Measurements from ENCODE around the gene EGR4.
"Not testable (repeated sequence)": the region's sequence is repeated elsewhere in the genome, so short reads cannot be mapped to it uniquely, and the experiment has no call there.

EGR4 gene

DNA sequence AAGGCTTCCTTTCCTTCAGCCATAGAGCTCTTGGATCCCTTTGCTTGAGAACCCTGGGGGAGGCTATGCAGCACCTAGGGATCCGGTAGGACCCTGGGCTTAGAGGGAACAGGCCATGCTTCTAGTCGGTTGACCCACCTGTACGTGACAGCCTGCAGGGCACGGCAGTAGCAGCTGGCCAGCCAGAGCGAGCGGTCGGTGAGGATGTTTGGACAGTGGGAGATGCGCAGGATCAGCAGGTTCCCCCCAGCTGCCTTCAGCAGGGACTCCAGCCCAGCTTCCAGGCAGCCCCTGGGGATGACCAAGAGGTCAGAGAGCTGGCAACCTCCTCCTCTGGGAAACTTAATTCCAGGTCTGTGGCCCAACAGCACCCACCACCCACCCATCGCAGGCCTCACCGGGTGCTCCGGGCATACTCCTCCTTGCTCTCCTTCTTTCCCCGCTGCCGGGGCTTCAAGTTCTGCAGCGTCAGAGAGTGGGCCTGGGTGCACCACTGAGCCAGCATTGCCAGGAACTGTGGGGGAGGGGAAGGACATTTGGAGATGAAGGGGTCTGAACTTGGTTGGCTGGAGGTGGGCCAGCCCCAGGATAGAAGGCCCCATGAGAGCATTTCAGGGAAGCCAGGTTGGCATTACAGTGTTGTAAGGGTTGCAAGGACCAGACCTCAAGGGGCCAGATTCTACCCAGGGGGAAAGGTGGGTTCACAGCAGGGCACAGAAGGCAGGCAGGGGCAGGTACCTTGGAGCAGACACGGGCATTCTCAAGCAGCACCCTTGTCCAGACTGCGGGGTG, 29.6 kb downstream of the EGR4 start:
- peaks cover 0 to 12% (median 3%) of the 10 kb centered on the region in 10 experiments; a peak in 13 of 20 replicates for H3K4me1 ChIP-seq
- H3K4me3 ChIP-seq = no peak overlapping the region
- no peak for TF ChIP-seq Cebpa-rat (IDR thresholded peaks at IDR 0.05)
- H3K36me3 ChIP-seq = peaks cover 93 to 100% (median 100%) of the 10 kb centered on the region in 11 experiments
- H3K27me3 ChIP-seq = no peaks in the 10 kb centered on the region
- H3K9ac ChIP-seq = no peak overlapping the region; a peak in 1 of 22 replicates
- no peaks in the 10 kb centered on the region for H3K9me3 ChIP-seq (replicated peaks in 1 of 11)
- H4K20me1 ChIP-seq = peaks cover 28 to 98% (median 79%) of the 10 kb centered on the region in 11 experiments; a peak in 21 of 22 replicates
- H3K27ac ChIP-seq = no peak overlapping the region
- no peak overlapping the region for H3K4me2 ChIP-seq

DNA sequence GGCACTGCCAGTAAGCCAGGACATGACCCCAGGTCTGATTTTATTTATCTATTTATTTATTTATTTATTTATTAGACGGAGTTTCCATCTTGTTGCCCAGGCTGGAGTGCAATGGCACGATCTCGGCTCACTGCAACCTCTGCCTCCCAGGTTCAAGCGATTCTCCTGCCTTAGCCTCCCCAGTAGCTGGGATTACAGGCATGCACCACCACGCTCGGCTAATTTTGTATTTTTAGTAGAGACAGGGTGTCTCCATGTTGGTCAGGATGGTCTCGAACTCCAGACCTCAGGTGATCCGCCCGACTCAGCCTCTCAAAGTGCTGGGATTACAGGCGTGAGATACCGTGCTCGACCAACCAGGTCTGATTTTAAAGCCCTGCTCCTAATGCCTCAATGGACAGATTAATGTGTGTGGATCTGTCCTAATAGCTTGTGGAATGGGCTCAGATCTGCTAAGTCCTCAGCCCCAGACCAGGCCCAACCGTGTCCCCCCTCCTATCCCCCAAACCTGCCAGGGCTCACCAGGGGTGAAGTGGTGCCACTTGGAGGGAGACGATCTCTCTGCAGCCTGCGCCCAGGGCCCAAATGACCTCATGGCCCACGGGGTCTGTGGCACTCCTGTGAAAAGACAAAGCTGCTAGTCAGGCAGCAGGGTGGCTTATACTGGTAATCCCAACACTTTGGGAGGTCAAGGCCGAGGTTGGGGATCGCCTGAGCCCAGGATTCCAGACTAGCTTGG, 30.5 kb downstream of the EGR4 start:
- not testable (repeated sequence) for H3K27me3 ChIP-seq; H3K4me2 ChIP-seq; H3K4me3 ChIP-seq; H3K9ac ChIP-seq; H3K9me3 ChIP-seq (replicated peaks in 1 of 11); H3K27ac ChIP-seq
- peaks cover 19 to 98% (median 79%) of the 10 kb centered on the region in 11 experiments; a peak in 21 of 22 replicates for H4K20me1 ChIP-seq
- H3K4me1 ChIP-seq = peaks cover 6 to 21% (median 11%) of the 10 kb centered on the region in 10 experiments; a peak in 18 of 20 replicates
- H3K36me3 ChIP-seq = peaks cover 92 to 100% (median 99%) of the 10 kb centered on the region in 11 experiments

GRCh38 chr2:73262108-73262651, 31.2 kb downstream of the EGR4 start:
- H3K9ac ChIP-seq = no peak overlapping the region
- H3K4me1 ChIP-seq = peaks cover 9 to 27% (median 16%) of the 10 kb centered on the region in 10 experiments; a peak in 18 of 20 replicates
- H3K9me3 ChIP-seq (replicated peaks in 1 of 11) = no peaks in the 10 kb centered on the region
- no peak overlapping the region for H3K4me2 ChIP-seq
- no peak overlapping the region for H3K4me3 ChIP-seq
- H4K20me1 ChIP-seq = peaks cover 17 to 98% (median 79%) of the 10 kb centered on the region in 11 experiments; a peak in 21 of 22 replicates
- no peak for TF ChIP-seq Cebpa-rat (IDR thresholded peaks at IDR 0.05)
- H3K27me3 ChIP-seq = no peaks in the 10 kb centered on the region
- peaks cover 85 to 100% (median 93%) of the 10 kb centered on the region in 11 experiments for H3K36me3 ChIP-seq
- H3K27ac ChIP-seq = no peak overlapping the region

DNA sequence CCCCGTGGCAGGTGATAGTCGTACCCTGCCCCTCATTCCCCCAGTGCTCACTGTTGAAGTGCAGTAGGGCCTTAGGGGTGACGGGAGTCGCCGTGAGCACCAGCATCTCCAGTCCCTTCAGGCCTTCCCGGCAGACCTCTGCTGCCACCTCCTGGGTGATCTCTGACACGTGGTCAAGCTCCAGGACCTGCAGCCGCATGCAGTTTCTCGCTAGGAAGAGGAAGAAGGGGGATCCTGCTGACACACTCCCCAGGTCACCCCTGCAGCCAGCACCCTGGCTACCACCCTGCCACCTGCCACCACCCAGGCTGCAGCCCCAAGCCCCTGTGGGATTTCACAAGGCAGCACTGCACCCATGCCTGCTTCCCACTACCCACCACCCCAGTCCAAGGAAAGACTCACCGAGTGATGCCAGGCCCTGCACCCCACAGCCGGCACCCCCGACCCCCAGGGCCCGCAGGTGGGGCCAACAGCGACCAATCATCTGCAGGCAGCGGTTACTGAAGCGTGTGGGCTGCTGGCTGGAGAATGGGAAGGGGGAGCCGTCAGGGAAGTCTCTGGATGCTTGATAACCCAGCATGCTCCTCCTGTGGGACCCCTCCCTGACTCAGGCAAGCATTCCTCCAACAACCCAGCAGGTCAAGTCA, 32.9 kb downstream of the EGR4 start:
- Histone ChIP-seq H3K4me1 (peaks cover 9 to 33% (median 19%) of the 10 kb centered on the region in 10 experiments), H4K20me1 (peaks cover 8 to 98% (median 80%) of the 10 kb centered on the region in 11 experiments; a peak in 21 of 22 replicates), H3K4me2 (0 out of 22 replicates have a peak overlapping the region, but pooled peaks of 1 of the 11 experiments have one; percentile 16), H3K36me3 (peaks cover 72 to 100% (median 93%) of the 10 kb centered on the region in 11 experiments), H3K9ac (0 out of 22 replicates have a peak overlapping the region, but pooled peaks of 3 of the 11 experiments have one; percentile 17 to 46 (median 38)), H3K4me3 (no peak overlapping the region), H3K9me3 (replicated peaks in 1 of 11) (no peaks in the 10 kb centered on the region), H3K27ac (no peak overlapping the region), H3K27me3 (no peaks in the 10 kb centered on the region)
- TF ChIP-seq Cebpa-rat (IDR thresholded peaks at IDR 0.05) = no peak

- Histone ChIP-seq H3K36me3 (peaks cover 68 to 100% (median 93%) of the 10 kb centered on the region in 11 experiments), H3K4me1 (peaks cover 16 to 39% (median 25%) of the 10 kb centered on the region in 10 experiments)
Observed at GRCh38 chr2:73259704-73260337, 33.5 kb downstream of the EGR4 start.

GRCh38 chr2:73259276-73259675, 34.1 kb downstream of the EGR4 start:
- Histone ChIP-seq H3K9me3 (replicated peaks in 1 of 11) (no peaks in the 10 kb centered on the region), H3K27ac (no peak overlapping the region), H3K27me3 (no peaks in the 10 kb centered on the region), H3K4me1 (peaks cover 20 to 45% (median 31%) of the 10 kb centered on the region in 10 experiments), H3K4me2 (no peak overlapping the region), H3K36me3 (peaks cover 68 to 100% (median 93%) of the 10 kb centered on the region in 11 experiments), H3K4me3 (no peak overlapping the region), H3K9ac (peak overlapping the region in 1 of 11 experiments; percentile 46; a peak in 2 of 22 replicates), H4K20me1 (peaks cover 8 to 98% (median 82%) of the 10 kb centered on the region in 11 experiments; a peak in 21 of 22 replicates)
- TF ChIP-seq Cebpa-rat (IDR thresholded peaks at IDR 0.05) = no peak

More at GRCh38 chr2:73259704-73260337, 33.5 kb downstream of the EGR4 start:
- H4K20me1 ChIP-seq = peaks cover 8 to 98% (median 82%) of the 10 kb centered on the region in 11 experiments; a peak in 21 of 22 replicates
- no peak overlapping the region for H3K4me2 ChIP-seq
- no peak for TF ChIP-seq Cebpa-rat (IDR thresholded peaks at IDR 0.05)
- H3K9ac ChIP-seq = peak overlapping the region in 1 of 11 experiments; percentile 46; a peak in 1 of 22 replicates
- H3K27me3 ChIP-seq = no peaks in the 10 kb centered on the region
- no peak overlapping the region for H3K27ac ChIP-seq
- no peaks in the 10 kb centered on the region for H3K9me3 ChIP-seq (replicated peaks in 1 of 11)
- H3K4me3 ChIP-seq = no peak overlapping the region

DNA sequence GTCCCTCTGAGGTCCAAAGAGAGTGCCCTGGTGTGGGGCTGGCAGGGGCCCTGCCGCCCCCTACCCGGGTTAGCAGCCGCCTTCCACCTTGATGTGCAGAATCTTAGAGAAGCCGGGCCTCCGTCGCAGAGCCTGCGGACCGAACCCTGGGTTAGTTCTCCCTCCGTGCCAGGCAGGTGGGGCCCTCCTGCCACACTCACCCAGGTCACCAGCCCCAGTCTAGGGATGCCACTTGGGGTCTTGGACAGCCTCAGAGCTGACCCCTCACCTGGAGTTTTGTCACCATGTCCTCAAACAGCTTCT, 34.5 kb downstream of the EGR4 start:
- Histone ChIP-seq H3K9me3 (replicated peaks in 1 of 11) (no peaks in the 10 kb centered on the region), H3K9ac (peak overlapping the region in 3 of 11 experiments; percentile 23 to 54 (median 46); a peak in 4 of 22 replicates), H3K36me3 (peaks cover 65 to 100% (median 93%) of the 10 kb centered on the region in 11 experiments), H3K27me3 (no peaks in the 10 kb centered on the region), H3K4me2 (peak overlapping the region in 2 of 11 experiments; percentile 38 to 57; a peak in 1 of 22 replicates), H4K20me1 (peaks cover 8 to 98% (median 82%) of the 10 kb centered on the region in 11 experiments; a peak in 21 of 22 replicates), H3K4me1 (peaks cover 20 to 49% (median 33%) of the 10 kb centered on the region in 10 experiments), H3K4me3 (no peak overlapping the region), H3K27ac (0 out of 22 replicates have a peak overlapping the region, but pooled peaks of 1 of the 11 experiments have one; percentile 23)
- TF ChIP-seq Cebpa-rat (IDR thresholded peaks at IDR 0.05) = no peak
